HG03280 (cell line): ENCODE results near the gene WDR7.
"Not testable (repeated sequence)": the region's sequence is repeated elsewhere in the genome, so short reads cannot be mapped to it uniquely, and the experiment has no call there.

Experiments used
- ATAC-seq: cut with Tn5 transposase; IDR thresholded peaks from one replicate; pipeline ENCODE4 v1.9.1; 2021; ENCODE audit warnings: mild to moderate bottlenecking, moderate library complexity; ENCODE audit not compliant: unreplicated experiment

The WDR7 gene

GRCh38 chr18:56652802-56653201 is 1.6 kb downstream of the WDR7 start:
- ATAC-seq: no peak

GRCh38 chr18:56654280-56654679 is 3.1 kb downstream of the WDR7 start:
- ATAC-seq: not testable (repeated sequence)

- no peak for ATAC-seq
Observed at GRCh38 chr18:56658261-56658660, 7.1 kb downstream of the WDR7 start.

- no peak for ATAC-seq
Observed at GRCh38 chr18:56659111-56659510, 8.0 kb downstream of the WDR7 start.

GRCh38 chr18:56660655-56661054 is 9.5 kb downstream of the WDR7 start:
- ATAC-seq: no peak

GRCh38 chr18:56661360-56662062 is 10.4 kb downstream of the WDR7 start:
- ATAC-seq: no peak

GRCh38 chr18:56662063-56662408 is 10.9 kb downstream of the WDR7 start:
- no peak for ATAC-seq

GRCh38 chr18:56662502-56662901 is 11.3 kb downstream of the WDR7 start:
- ATAC-seq: no peak

GRCh38 chr18:56662902-56663301 is 11.7 kb downstream of the WDR7 start:
- ATAC-seq: no peak

GRCh38 chr18:56672391-56672790 is 21.2 kb downstream of the WDR7 start:
- no peak for ATAC-seq

- no peak for ATAC-seq
Observed at GRCh38 chr18:56672981-56673380, 21.8 kb downstream of the WDR7 start.

- no peak for ATAC-seq
Observed at GRCh38 chr18:56676639-56677038, 25.5 kb downstream of the WDR7 start.

- ATAC-seq: no peak
Observed at GRCh38 chr18:56678836-56679565, 27.8 kb downstream of the WDR7 start.

GRCh38 chr18:56684277-56684676 is 33.1 kb downstream of the WDR7 start:
- no peak for ATAC-seq

- ATAC-seq: no peak
Observed at GRCh38 chr18:56691530-56691929, 40.4 kb downstream of the WDR7 start.

- ATAC-seq: no peak
Observed at GRCh38 chr18:56696966-56697365, 45.8 kb downstream of the WDR7 start.

- ATAC-seq: no peak
Observed at GRCh38 chr18:56702946-56703345, 51.8 kb downstream of the WDR7 start.

- peak; percentile 99 for ATAC-seq
Observed at GRCh38 chr18:56709463-56709862, 58.3 kb downstream of the WDR7 start.

- ATAC-seq: no peak
Observed at GRCh38 chr18:56711708-56712445, 60.7 kb downstream of the WDR7 start.

GRCh38 chr18:56712761-56713160 is 61.6 kb downstream of the WDR7 start:
- no peak for ATAC-seq

- ATAC-seq: no peak
Observed at GRCh38 chr18:56715121-56715520, 64.0 kb downstream of the WDR7 start.

- no peak for ATAC-seq
Observed at GRCh38 chr18:56716692-56717146, 65.6 kb downstream of the WDR7 start.
